ENCODE data around the gene MCF2L. TPM values are rescaled to one million over a fixed set of nuclear protein-coding genes. Genes with fewer than 3 reads are reported as not detected.
"Not testable (repeated sequence)": the region's sequence is repeated elsewhere in the genome, so short reads cannot be mapped to it uniquely, and the experiment has no call there.

Gene MCF2L
- total RNA-seq, 1 donor = 5.8 TPM

- Histone ChIP-seq H3K9me3 (ENCODE audit: low read depth, low read length) (no peaks in the 10 kb centered on the region), H3K4me1 (ENCODE audit: insufficient read depth, low read length) (no peaks in the 10 kb centered on the region), H3K27me3 (ENCODE audit: insufficient read depth, low read length) (no peaks in the 10 kb centered on the region), H3K4me3 (ENCODE audit: low read length) (no peak overlapping the region)
These were observed 60.0 kb downstream of the MCF2L start for GRCh38 chr13:113029061-113029445.

- Histone ChIP-seq H3K4me3 (ENCODE audit: low read length) (no peak overlapping the region), H3K27me3 (ENCODE audit: insufficient read depth, low read length) (no peaks in the 10 kb centered on the region), H3K9me3 (ENCODE audit: low read depth, low read length) (no peaks in the 10 kb centered on the region), H3K4me1 (ENCODE audit: insufficient read depth, low read length) (no peaks in the 10 kb centered on the region)
These were observed 60.7 kb downstream of the MCF2L start for GRCh38 chr13:113029487-113030258.

GRCh38 chr13:113030259-113030640 is 61.2 kb downstream of the MCF2L start:
- H3K9me3 ChIP-seq (ENCODE audit: low read depth, low read length); H3K27me3 ChIP-seq (ENCODE audit: insufficient read depth, low read length); H3K4me3 ChIP-seq (ENCODE audit: low read length); H3K4me1 ChIP-seq (ENCODE audit: insufficient read depth, low read length): not testable (repeated sequence)

GRCh38 chr13:113031465-113031864 is 62.5 kb downstream of the MCF2L start:
- H3K4me1 ChIP-seq (ENCODE audit: insufficient read depth, low read length) = no peaks in the 10 kb centered on the region
- no peaks in the 10 kb centered on the region for H3K27me3 ChIP-seq (ENCODE audit: insufficient read depth, low read length)
- no peak overlapping the region for H3K4me3 ChIP-seq (ENCODE audit: low read length)
- H3K9me3 ChIP-seq (ENCODE audit: low read depth, low read length) = no peaks in the 10 kb centered on the region

- no peaks in the 10 kb centered on the region for H3K4me1 ChIP-seq (ENCODE audit: insufficient read depth, low read length)
- H3K4me3 ChIP-seq (ENCODE audit: low read length) = no peak overlapping the region
- no peaks in the 10 kb centered on the region for H3K9me3 ChIP-seq (ENCODE audit: low read depth, low read length)
- no peaks in the 10 kb centered on the region for H3K27me3 ChIP-seq (ENCODE audit: insufficient read depth, low read length)
These were observed 63.3 kb downstream of the MCF2L start for GRCh38 chr13:113032291-113032690.

GRCh38 chr13:113033054-113033850 is 64.2 kb downstream of the MCF2L start:
- H3K4me1 ChIP-seq (ENCODE audit: insufficient read depth, low read length) = no peaks in the 10 kb centered on the region
- H3K27me3 ChIP-seq (ENCODE audit: insufficient read depth, low read length) = no peaks in the 10 kb centered on the region
- no peak overlapping the region for H3K4me3 ChIP-seq (ENCODE audit: low read length)
- H3K9me3 ChIP-seq (ENCODE audit: low read depth, low read length) = no peaks in the 10 kb centered on the region

GRCh38 chr13:113034451-113035212 is 65.6 kb downstream of the MCF2L start:
- no peaks in the 10 kb centered on the region for H3K4me1 ChIP-seq (ENCODE audit: insufficient read depth, low read length)
- no peak overlapping the region for H3K4me3 ChIP-seq (ENCODE audit: low read length)
- H3K27me3 ChIP-seq (ENCODE audit: insufficient read depth, low read length) = no peaks in the 10 kb centered on the region
- no peaks in the 10 kb centered on the region for H3K9me3 ChIP-seq (ENCODE audit: low read depth, low read length)

GRCh38 chr13:113035213-113035800 is 66.3 kb downstream of the MCF2L start:
- no peaks in the 10 kb centered on the region for H3K4me1 ChIP-seq (ENCODE audit: insufficient read depth, low read length)
- H3K4me3 ChIP-seq (ENCODE audit: low read length) = no peak overlapping the region
- H3K9me3 ChIP-seq (ENCODE audit: low read depth, low read length) = no peaks in the 10 kb centered on the region
- no peaks in the 10 kb centered on the region for H3K27me3 ChIP-seq (ENCODE audit: insufficient read depth, low read length)

- no peak overlapping the region for H3K4me3 ChIP-seq (ENCODE audit: low read length)
- no peaks in the 10 kb centered on the region for H3K27me3 ChIP-seq (ENCODE audit: insufficient read depth, low read length)
- H3K9me3 ChIP-seq (ENCODE audit: low read depth, low read length) = no peaks in the 10 kb centered on the region
- no peaks in the 10 kb centered on the region for H3K4me1 ChIP-seq (ENCODE audit: insufficient read depth, low read length)
These were observed 67.4 kb downstream of the MCF2L start for GRCh38 chr13:113036401-113036800.

GRCh38 chr13:113040031-113040430 is 71.0 kb downstream of the MCF2L start:
- Histone ChIP-seq H3K27me3 (ENCODE audit: insufficient read depth, low read length) (no peaks in the 10 kb centered on the region), H3K9me3 (ENCODE audit: low read depth, low read length) (no peaks in the 10 kb centered on the region), H3K4me1 (ENCODE audit: insufficient read depth, low read length) (no peaks in the 10 kb centered on the region), H3K4me3 (ENCODE audit: low read length) (no peak overlapping the region)

- Histone ChIP-seq H3K9me3 (ENCODE audit: low read depth, low read length) (no peaks in the 10 kb centered on the region), H3K4me1 (ENCODE audit: insufficient read depth, low read length) (no peaks in the 10 kb centered on the region), H3K4me3 (ENCODE audit: low read length) (no peak overlapping the region), H3K27me3 (ENCODE audit: insufficient read depth, low read length) (no peaks in the 10 kb centered on the region)
These were observed 71.7 kb downstream of the MCF2L start for GRCh38 chr13:113040597-113041292.

GRCh38 chr13:113041293-113041690 is 72.3 kb downstream of the MCF2L start:
- H3K4me1 ChIP-seq (ENCODE audit: insufficient read depth, low read length) = no peaks in the 10 kb centered on the region
- H3K9me3 ChIP-seq (ENCODE audit: low read depth, low read length) = no peaks in the 10 kb centered on the region
- H3K27me3 ChIP-seq (ENCODE audit: insufficient read depth, low read length) = no peaks in the 10 kb centered on the region
- no peak overlapping the region for H3K4me3 ChIP-seq (ENCODE audit: low read length)

GRCh38 chr13:113041896-113042295 is 72.9 kb downstream of the MCF2L start:
- H3K4me3 ChIP-seq (ENCODE audit: low read length) = no peak overlapping the region
- no peaks in the 10 kb centered on the region for H3K4me1 ChIP-seq (ENCODE audit: insufficient read depth, low read length)
- no peaks in the 10 kb centered on the region for H3K9me3 ChIP-seq (ENCODE audit: low read depth, low read length)
- H3K27me3 ChIP-seq (ENCODE audit: insufficient read depth, low read length) = no peaks in the 10 kb centered on the region

- Histone ChIP-seq H3K4me1 (ENCODE audit: insufficient read depth, low read length) (no peaks in the 10 kb centered on the region), H3K9me3 (ENCODE audit: low read depth, low read length) (no peaks in the 10 kb centered on the region), H3K4me3 (ENCODE audit: low read length) (no peak overlapping the region), H3K27me3 (ENCODE audit: insufficient read depth, low read length) (no peaks in the 10 kb centered on the region)
These were observed 73.4 kb downstream of the MCF2L start for GRCh38 chr13:113042456-113042855.

All from mononuclear cell (primary cell).